ENCODE data around the gene MAMDC2.

Gene MAMDC2

GRCh38 chr9:70013598-70014196, 30.0 kb upstream of the MAMDC2 start:
- Mint-ChIP-seq H3K4me3 (no peak overlapping the region), H3K36me3 (ENCODE audit: low read depth) (no peaks in the 10 kb centered on the region), H3K27ac (no peak overlapping the region), H3K9me3 (no peaks in the 10 kb centered on the region), H3K4me1 (peaks cover 17% of the 10 kb centered on the region), H3K27me3 (ENCODE audit: low read depth) (peaks cover 4% of the 10 kb centered on the region)
- TF ChIP-seq CTCF (IDR thresholded peaks at IDR 0.05; ENCODE audit: unreplicated experiment in 3 of 3), result no peak

- peaks cover 14% of the 10 kb centered on the region for H3K4me1 Mint-ChIP-seq
- no peaks in the 10 kb centered on the region for H3K9me3 Mint-ChIP-seq
- TF ChIP-seq CTCF (IDR thresholded peaks at IDR 0.05; ENCODE audit: unreplicated experiment in 3 of 3), result no peak
- H3K27ac Mint-ChIP-seq, result no peak overlapping the region
- H3K27me3 Mint-ChIP-seq (ENCODE audit: low read depth), result peaks cover 12% of the 10 kb centered on the region
- H3K4me3 Mint-ChIP-seq, result no peak overlapping the region
- no peaks in the 10 kb centered on the region for H3K36me3 Mint-ChIP-seq (ENCODE audit: low read depth)
Observed at GRCh38 chr9:70015099-70015498, 28.5 kb upstream of the MAMDC2 start.

GRCh38 chr9:70020217-70020616, 23.4 kb upstream of the MAMDC2 start:
- peaks cover 10% of the 10 kb centered on the region for H3K4me1 Mint-ChIP-seq
- peaks cover 15% of the 10 kb centered on the region for H3K27me3 Mint-ChIP-seq (ENCODE audit: low read depth)
- H3K9me3 Mint-ChIP-seq, result peaks cover 10% of the 10 kb centered on the region
- no peak for TF ChIP-seq CTCF (IDR thresholded peaks at IDR 0.05; ENCODE audit: unreplicated experiment in 3 of 3)
- no peak overlapping the region for H3K4me3 Mint-ChIP-seq
- no peaks in the 10 kb centered on the region for H3K36me3 Mint-ChIP-seq (ENCODE audit: low read depth)
- no peak overlapping the region for H3K27ac Mint-ChIP-seq

GRCh38 chr9:70020991-70021571, 22.6 kb upstream of the MAMDC2 start:
- peaks cover 14% of the 10 kb centered on the region for H3K9me3 Mint-ChIP-seq
- H3K4me1 Mint-ChIP-seq, result peaks cover 10% of the 10 kb centered on the region
- no peaks in the 10 kb centered on the region for H3K36me3 Mint-ChIP-seq (ENCODE audit: low read depth)
- H3K4me3 Mint-ChIP-seq, result no peak overlapping the region
- H3K27ac Mint-ChIP-seq, result peak overlapping the region; percentile 35 to 79 (median 73)
- TF ChIP-seq CTCF (IDR thresholded peaks at IDR 0.05; ENCODE audit: unreplicated experiment in 3 of 3), result no peak
- peaks cover 18% of the 10 kb centered on the region for H3K27me3 Mint-ChIP-seq (ENCODE audit: low read depth)

- Mint-ChIP-seq H3K9me3 (peaks cover 24% of the 10 kb centered on the region), H3K27ac (no peak overlapping the region), H3K36me3 (ENCODE audit: low read depth) (no peaks in the 10 kb centered on the region), H3K4me3 (no peak overlapping the region), H3K4me1 (peaks cover 8% of the 10 kb centered on the region), H3K27me3 (ENCODE audit: low read depth) (peaks cover 14% of the 10 kb centered on the region)
- TF ChIP-seq CTCF (IDR thresholded peaks at IDR 0.05; ENCODE audit: unreplicated experiment in 3 of 3), result no peak
Observed at GRCh38 chr9:70028287-70028686, 15.4 kb upstream of the MAMDC2 start.

- TF ChIP-seq CTCF (IDR thresholded peaks at IDR 0.05; ENCODE audit: unreplicated experiment in 3 of 3), result no peak
Observed at GRCh38 chr9:70030156-70030555, 13.5 kb upstream of the MAMDC2 start.

More at GRCh38 chr9:70030156-70030555, 13.5 kb upstream of the MAMDC2 start:
- peaks cover 14% of the 10 kb centered on the region for H3K9me3 Mint-ChIP-seq
- H3K4me1 Mint-ChIP-seq, result peaks cover 25% of the 10 kb centered on the region
- peaks cover 11% of the 10 kb centered on the region for H3K27me3 Mint-ChIP-seq (ENCODE audit: low read depth)
- H3K27ac Mint-ChIP-seq, result no peak overlapping the region
- H3K36me3 Mint-ChIP-seq (ENCODE audit: low read depth), result no peaks in the 10 kb centered on the region
- no peak overlapping the region for H3K4me3 Mint-ChIP-seq

Data from nephron (organoid).